Activated CD4-positive, alpha-beta T cell treated with anti-CD3 and anti-CD28 coated beads, Interleukin-2, amount 10 ng/mL, durations not matched to agents 7 days and 5 days (primary cell): ENCODE results near the gene CFL2. TPM values are rescaled to one million over a fixed set of nuclear protein-coding genes. Genes with fewer than 3 reads are reported as not detected.

Experiments
- total RNA-seq, 2 experiments: library from RNA; stranded (reverse); gene quantifications; one replicate each; pipeline ENCODE4 v1.2.3, GENCODE V29; 2021

CFL2 gene
- total RNA-seq, 2 experiments from 2014 or later = 5.4 to 6.3 TPM

Other genes starting within 250 kb of the CFL2 start
- gene EAPP, start 174.9 kb downstream of the CFL2 start, total RNA-seq = 10 to 100 TPM; 35.9 to 41.0 TPM
- 10 to 100 TPM; 81.3 to 83.8 TPM for gene SNX6, start 84.4 kb downstream of the CFL2 start, total RNA-seq
- 10 to 100 TPM; 50.4 to 69.4 TPM for gene BAZ1A, start 160.8 kb upstream of the CFL2 start, total RNA-seq